ENCODE results near the gene SLC1A7.

SLC1A7 gene

GRCh38 chr1:53051676-53052075 lies 90.8 kb downstream of the SLC1A7 start:
- no peak for DNase-seq (ENCODE audit: low spot score)
- TF ChIP-seq, protein P1, sequence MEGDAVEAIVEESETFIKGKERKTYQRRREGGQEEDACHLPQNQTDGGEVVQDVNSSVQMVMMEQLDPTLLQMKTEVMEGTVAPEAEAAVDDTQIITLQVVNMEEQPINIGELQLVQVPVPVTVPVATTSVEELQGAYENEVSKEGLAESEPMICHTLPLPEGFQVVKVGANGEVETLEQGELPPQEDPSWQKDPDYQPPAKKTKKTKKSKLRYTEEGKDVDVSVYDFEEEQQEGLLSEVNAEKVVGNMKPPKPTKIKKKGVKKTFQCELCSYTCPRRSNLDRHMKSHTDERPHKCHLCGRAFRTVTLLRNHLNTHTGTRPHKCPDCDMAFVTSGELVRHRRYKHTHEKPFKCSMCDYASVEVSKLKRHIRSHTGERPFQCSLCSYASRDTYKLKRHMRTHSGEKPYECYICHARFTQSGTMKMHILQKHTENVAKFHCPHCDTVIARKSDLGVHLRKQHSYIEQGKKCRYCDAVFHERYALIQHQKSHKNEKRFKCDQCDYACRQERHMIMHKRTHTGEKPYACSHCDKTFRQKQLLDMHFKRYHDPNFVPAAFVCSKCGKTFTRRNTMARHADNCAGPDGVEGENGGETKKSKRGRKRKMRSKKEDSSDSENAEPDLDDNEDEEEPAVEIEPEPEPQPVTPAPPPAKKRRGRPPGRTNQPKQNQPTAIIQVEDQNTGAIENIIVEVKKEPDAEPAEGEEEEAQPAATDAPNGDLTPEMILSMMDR (IDR thresholded peaks at IDR 0.05; ENCODE audit: extremely low read depth, missing control alignments) = no peak

DNA sequence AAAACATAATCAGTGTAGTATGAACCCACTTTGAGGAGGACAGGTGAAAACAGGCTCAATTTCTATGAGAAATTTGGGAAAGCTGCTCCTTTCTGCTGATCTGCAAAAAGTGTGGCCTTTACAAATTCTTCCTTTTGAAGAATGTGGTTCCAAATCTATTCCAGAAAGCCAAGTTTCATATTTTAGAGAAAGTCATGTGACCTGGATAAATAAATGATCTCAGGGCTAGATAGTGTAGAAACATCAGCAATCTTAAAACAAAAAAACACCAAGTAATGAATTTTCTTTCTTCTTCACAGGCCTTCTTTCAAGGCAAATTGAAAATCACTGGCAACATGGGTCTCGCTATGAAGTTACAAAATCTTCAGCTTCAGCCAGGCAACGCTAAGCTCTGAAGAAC lies 92.1 kb downstream of the SLC1A7 start:
- TF ChIP-seq, protein P1 (IDR thresholded peaks at IDR 0.05; ENCODE audit: extremely low read depth, missing control alignments) = no peak
- DNase-seq (ENCODE audit: low spot score) = no peak

DNA sequence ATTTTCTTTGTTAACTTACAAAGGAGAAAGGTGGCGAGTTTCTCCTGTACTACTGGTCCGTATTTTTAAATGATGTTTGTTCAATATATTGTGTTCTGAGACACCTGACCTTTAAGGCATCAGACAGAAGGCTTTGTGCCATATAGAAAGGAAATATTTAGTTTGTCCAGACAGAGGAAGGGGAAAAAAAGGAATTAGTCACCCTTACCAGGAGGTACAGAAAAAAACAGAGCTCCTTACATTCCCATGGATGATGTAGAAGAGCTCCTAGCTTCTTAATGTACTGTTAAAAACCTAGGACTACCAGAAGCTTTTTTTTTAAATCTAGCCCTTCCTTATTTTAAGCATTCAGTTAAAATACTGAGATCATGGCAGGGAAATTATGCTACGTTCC lies 92.9 kb downstream of the SLC1A7 start:
- TF ChIP-seq, protein P1 (IDR thresholded peaks at IDR 0.05; ENCODE audit: extremely low read depth, missing control alignments) = no peak

GRCh38 chr1:53048960-53049573 lies 93.4 kb downstream of the SLC1A7 start:
- TF ChIP-seq, protein P1 (IDR thresholded peaks at IDR 0.05; ENCODE audit: extremely low read depth, missing control alignments) = no peak
- DNase-seq (ENCODE audit: low spot score) = no peak

More for the DNA sequence above, 92.9 kb downstream of the SLC1A7 start:
- DNase-seq (ENCODE audit: low spot score) = no peak

DNA sequence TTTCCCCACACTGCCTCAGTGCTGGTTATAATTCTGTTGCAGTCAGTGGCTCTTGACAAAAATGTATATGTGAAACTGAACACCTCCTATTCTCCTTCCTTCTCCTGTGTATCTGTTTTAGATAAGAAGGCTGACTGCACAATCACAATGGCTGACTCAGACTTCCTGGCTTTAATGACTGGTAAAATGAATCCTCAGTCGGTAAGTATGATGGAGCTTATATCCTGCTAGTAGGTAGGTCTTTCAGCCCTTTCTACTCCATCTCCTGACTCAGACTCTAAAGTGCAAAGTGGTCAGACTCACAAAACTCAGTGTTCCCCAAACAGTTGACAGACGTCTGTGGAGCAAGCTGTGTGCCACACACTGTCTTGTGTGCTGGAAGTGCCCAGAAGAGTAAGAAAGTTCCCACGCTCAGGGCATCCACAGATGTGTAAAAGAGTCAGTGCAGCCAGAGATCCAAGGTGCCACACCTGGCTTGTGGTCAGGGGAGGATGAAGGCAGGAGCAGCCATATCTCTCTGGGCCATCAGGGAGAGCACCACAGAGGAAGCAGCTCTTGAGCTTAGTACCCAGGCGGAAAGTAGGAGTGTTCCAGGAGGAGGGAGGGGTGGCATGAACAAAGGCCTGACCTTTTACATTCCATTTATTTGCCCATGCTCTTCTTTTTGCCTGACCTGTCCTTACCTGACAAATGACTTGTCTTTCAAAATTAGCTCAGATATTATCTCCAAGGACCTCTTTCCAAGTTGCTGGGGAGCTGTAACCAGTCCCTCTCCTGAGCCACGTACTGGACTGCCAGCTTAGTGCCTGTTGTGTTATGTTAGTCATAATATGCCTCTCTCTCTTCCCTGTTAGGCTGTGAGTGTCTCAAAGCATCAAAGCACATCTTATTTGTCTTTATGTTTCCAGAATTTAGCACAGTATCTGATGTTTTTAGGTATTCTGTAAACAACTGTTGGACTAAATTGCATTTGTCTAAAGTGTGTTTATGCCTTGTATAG lies 94.4 kb downstream of the SLC1A7 start:
- DNase-seq (ENCODE audit: low spot score) = no peak
- TF ChIP-seq, protein P1 (IDR thresholded peaks at IDR 0.05; ENCODE audit: extremely low read depth, missing control alignments) = no peak

- no peak for DNase-seq (ENCODE audit: low spot score)
- TF ChIP-seq, protein P1 (IDR thresholded peaks at IDR 0.05; ENCODE audit: extremely low read depth, missing control alignments) = no peak
These were observed 95.5 kb downstream of the SLC1A7 start for GRCh38 chr1:53046930-53047329.

GRCh38 chr1:53044926-53045325 lies 97.5 kb downstream of the SLC1A7 start:
- TF ChIP-seq, protein P1 (IDR thresholded peaks at IDR 0.05; ENCODE audit: extremely low read depth, missing control alignments) = no peak
- no peak for DNase-seq (ENCODE audit: low spot score)

Measured in GM20000 (cell line).